Neutrophil (primary cell): Measurements from ENCODE around the gene CLCC1.

Experiments
- H3K27ac ChIP-seq: fragments of 200-600 bp; sonication (generic); 2 replicates; pipeline ENCODE4 v1.5.1; 2016; ENCODE audit warnings: mild to moderate bottlenecking, moderate library complexity
- H3K27me3 ChIP-seq: fragments of 200-600 bp; sonication (generic); 2 replicates; pipeline ENCODE4 v1.6.0; 2016; ENCODE audit warnings: mild to moderate bottlenecking
- H3K36me3 ChIP-seq: fragments of 200-600 bp; sonication (generic); 2 replicates; pipeline ENCODE4 v1.5.1; 2017
- H3K4me1 ChIP-seq, 2 experiments: fragments of 200-600 bp in 1 of 2; sonication (generic) in 1 of 2; 1 replicate in 1 of 2; 2 replicates in 1 of 2; pipeline versions ENCODE4 v1.5.1 to v1.6.1; 2013 to 2016; ENCODE audit warnings: low read depth in 1 of 2, low read length in 1 of 2, mild to moderate bottlenecking in 1 of 2, moderate library complexity in 1 of 2; ENCODE audit not compliant: control insufficient read depth in 1 of 2, insufficient read depth in 1 of 2
- H3K4me3 ChIP-seq, 2 experiments: fragments of 200-600 bp in 1 of 2; sonication (generic) in 1 of 2; 1 replicate in 1 of 2; 2 replicates in 1 of 2; pipeline ENCODE4 v1.5.1; 2013 to 2016; ENCODE audit warnings: low read depth in 1 of 2, low read length in 1 of 2, mild to moderate bottlenecking in 1 of 2, moderate library complexity in 1 of 2
- H3K9me3 ChIP-seq: fragments of 200-600 bp; sonication (generic); 2 replicates; pipeline ENCODE4 v1.5.1; 2016
- TF ChIP-seq, protein P1 (sequence below): fragments of 200-600 bp; sonication (generic); IDR thresholded peaks from 2 replicates; pipeline ENCODE4 v1.5.1; 2016; ENCODE audit warnings: antibody characterized with exemption

The CLCC1 gene

DNA sequence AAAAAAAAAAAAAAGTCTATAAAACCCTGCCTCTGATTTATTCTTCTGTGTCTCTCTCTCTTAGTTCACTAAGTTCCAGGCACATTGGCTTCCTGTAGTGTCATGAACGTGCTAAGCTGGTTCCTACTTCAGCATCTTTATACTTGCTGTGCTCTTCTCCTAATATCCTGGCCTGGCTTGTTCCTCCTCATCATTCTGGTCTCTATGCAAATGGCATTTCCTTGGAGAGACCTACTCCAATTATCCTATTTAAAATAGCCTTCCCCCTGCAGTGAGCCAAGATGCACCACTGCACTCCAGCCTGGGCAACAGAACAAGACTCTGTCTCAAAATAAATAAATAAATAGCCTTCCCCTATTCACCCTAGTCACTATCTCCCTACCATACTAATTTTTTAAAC is 9.7 kb upstream of the CLCC1 start:
- H3K4me3 ChIP-seq = no peak overlapping the region
- H3K36me3 ChIP-seq = peaks cover 59% of the 10 kb centered on the region
- H3K4me1 ChIP-seq = no peaks in the 10 kb centered on the region
- H3K9me3 ChIP-seq = no peaks in the 10 kb centered on the region
- no peak overlapping the region for H3K27ac ChIP-seq
- no peaks in the 10 kb centered on the region for H3K27me3 ChIP-seq
- TF ChIP-seq, protein P1, sequence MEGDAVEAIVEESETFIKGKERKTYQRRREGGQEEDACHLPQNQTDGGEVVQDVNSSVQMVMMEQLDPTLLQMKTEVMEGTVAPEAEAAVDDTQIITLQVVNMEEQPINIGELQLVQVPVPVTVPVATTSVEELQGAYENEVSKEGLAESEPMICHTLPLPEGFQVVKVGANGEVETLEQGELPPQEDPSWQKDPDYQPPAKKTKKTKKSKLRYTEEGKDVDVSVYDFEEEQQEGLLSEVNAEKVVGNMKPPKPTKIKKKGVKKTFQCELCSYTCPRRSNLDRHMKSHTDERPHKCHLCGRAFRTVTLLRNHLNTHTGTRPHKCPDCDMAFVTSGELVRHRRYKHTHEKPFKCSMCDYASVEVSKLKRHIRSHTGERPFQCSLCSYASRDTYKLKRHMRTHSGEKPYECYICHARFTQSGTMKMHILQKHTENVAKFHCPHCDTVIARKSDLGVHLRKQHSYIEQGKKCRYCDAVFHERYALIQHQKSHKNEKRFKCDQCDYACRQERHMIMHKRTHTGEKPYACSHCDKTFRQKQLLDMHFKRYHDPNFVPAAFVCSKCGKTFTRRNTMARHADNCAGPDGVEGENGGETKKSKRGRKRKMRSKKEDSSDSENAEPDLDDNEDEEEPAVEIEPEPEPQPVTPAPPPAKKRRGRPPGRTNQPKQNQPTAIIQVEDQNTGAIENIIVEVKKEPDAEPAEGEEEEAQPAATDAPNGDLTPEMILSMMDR = no peak

DNA sequence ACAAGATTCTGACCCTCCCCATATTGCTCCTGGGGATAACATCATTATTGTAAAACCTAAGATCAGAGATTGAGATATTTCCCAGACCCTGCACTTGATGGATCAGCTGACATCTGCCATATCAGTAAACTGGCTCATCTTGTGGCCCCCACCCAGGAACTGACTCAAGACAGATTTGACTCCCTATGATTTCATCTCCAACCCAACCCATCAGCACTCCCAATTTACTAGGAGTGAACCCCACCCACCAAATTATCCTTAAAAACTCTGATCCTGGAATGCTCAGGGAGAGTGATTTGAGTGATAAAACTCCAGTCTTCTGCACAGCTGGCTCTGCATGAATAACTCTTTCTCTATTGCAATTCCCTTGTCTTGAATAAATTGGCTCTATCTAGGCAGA is 6.1 kb upstream of the CLCC1 start:
- Histone ChIP-seq H3K9me3 (no peaks in the 10 kb centered on the region), H3K4me3 (no peak overlapping the region), H3K36me3 (peaks cover 40% of the 10 kb centered on the region), H3K27me3 (no peaks in the 10 kb centered on the region), H3K4me1 (no peaks in the 10 kb centered on the region), H3K27ac (no peak overlapping the region)
- TF ChIP-seq, protein P1 = no peak

DNA sequence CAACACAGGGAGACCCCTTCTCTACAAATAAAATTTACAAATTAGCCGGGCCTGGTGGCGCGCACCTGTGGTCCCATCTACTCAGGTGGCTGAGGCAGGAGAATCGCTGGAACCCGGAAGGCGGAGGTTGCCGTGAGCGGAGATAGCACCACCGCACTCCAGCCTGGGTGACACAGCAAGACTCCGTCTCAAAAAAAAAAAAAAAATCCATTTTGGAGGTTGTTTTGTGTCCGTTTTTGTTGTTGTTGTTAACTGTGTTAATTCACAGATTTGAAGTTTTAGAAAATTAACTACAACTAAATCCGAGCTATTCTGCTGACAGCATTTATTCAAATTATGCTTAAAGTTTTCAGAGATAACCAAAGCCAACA is 618 bp downstream of the CLCC1 start:
- TF ChIP-seq, protein P1 = no peak
- H3K27me3 ChIP-seq = no peaks in the 10 kb centered on the region
- peak overlapping the region; percentile 92 for H3K27ac ChIP-seq
- H3K4me3 ChIP-seq = peak overlapping the region; percentile 81 to 86
- H3K9me3 ChIP-seq = no peaks in the 10 kb centered on the region
- peaks cover 20 to 21% of the 10 kb centered on the region in 2 experiments for H3K4me1 ChIP-seq
- H3K36me3 ChIP-seq = no peaks in the 10 kb centered on the region

DNA sequence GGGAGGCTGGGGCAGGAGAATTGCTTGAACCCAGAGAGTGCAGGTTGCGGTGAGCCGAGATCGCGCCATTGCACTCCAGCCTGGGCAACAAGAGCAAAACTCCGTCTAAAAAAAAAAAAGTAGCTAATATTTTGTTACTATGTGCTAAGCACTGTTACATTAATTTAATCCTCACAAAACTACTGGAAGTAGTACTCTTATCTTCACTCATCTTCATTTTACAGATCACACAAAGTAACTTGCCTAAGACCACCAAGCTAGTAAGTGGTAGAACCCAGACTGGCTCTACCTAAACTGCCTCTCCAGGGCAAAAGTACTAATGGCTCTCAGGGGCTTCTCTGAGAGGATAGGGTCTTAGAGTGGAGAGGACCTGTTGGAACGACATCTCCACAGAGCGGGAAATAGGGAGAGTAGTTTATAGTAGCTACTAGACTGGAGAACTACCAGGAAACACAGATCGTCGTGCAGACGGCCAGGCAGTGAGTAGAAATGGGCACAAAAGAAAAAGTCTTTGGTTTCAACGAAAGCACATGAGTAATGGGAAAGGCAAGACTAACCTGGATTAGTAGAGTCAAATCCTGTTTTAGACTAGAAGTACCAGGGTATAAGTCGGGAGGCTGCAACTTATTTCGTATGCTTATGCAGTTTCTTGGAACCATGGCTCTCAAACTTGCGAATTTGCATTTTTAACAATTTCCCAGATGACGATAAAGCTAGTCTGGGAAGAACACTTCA is 1.4 kb downstream of the CLCC1 start:
- H3K9me3 ChIP-seq = no peaks in the 10 kb centered on the region
- H3K4me1 ChIP-seq = peaks cover 20 to 21% of the 10 kb centered on the region in 2 experiments
- no peaks in the 10 kb centered on the region for H3K27me3 ChIP-seq
- H3K36me3 ChIP-seq = no peaks in the 10 kb centered on the region
- peak overlapping the region; percentile 92 for H3K27ac ChIP-seq
- peak overlapping the region; percentile 81 to 86 for H3K4me3 ChIP-seq
- TF ChIP-seq, protein P1 = no peak

DNA sequence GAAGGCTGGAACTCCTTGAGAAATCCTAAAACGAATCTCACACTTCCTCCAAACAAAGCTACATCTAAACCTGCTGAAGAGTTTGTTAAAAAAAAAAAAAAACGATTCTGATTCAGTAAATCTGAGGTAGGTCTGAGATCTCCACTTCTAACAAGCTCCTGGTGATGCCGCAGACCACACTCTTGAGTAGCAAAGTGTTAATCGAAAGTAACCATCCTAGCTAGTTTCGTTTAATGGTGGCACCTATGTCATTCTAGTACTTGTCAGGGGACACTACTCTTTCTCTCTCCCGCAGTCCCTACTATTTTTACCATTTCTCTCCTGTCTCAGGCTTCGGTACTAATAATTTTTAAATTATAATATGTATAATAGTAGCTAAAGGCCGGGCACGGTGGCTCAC is 2.1 kb downstream of the CLCC1 start:
- no peaks in the 10 kb centered on the region for H3K9me3 ChIP-seq
- TF ChIP-seq, protein P1 = no peak
- H3K4me1 ChIP-seq = peaks cover 20 to 21% of the 10 kb centered on the region in 2 experiments
- H3K27me3 ChIP-seq = no peaks in the 10 kb centered on the region
- H3K4me3 ChIP-seq = no peak overlapping the region
- H3K36me3 ChIP-seq = no peaks in the 10 kb centered on the region
- H3K27ac ChIP-seq = no peak overlapping the region
